Lung (tissue), 16 donors: ENCODE data around the gene CFHR1. TPM values are rescaled to one million over a fixed set of nuclear protein-coding genes. Genes with fewer than 3 reads are reported as not detected.
"Not testable (repeated sequence)": the region's sequence is repeated elsewhere in the genome, so short reads cannot be mapped to it uniquely, and the experiment has no call there.

Experiments
- ATAC-seq: fragments of 200-7000 bp; cut with Tn5 transposase; one replicate; pipeline ENCODE4 v1.9.1; 2020; ENCODE audit warnings: moderate number of reproducible peaks; ENCODE audit not compliant: insufficient read depth, low FRiP score
- DNase-seq, 3 donors: peaks; one replicate each; pipeline ENCODE4 v3.0.0-alpha.2; 2013 to 2017
- H3K27ac ChIP-seq, 2 donors: one replicate each; pipeline ENCODE4 v1.5.1; 2013; ENCODE audit warnings: mild to moderate bottlenecking in 2 of 2, moderate library complexity in 2 of 2, control low read depth in 1 of 2, inconsistent platforms in 1 of 2, low read depth in 1 of 2, low read length in 1 of 2
- H3K27me3 ChIP-seq, 3 donors: one replicate each; pipeline ENCODE4 v1.5.1; 2013; ENCODE audit warnings: low read length in 2 of 3; ENCODE audit not compliant: control insufficient read depth in 3 of 3, insufficient read depth in 3 of 3
- H3K36me3 ChIP-seq, 4 donors: one replicate each; pipeline ENCODE4 v1.5.1; 2013; ENCODE audit warnings: low read length in 4 of 4, mild to moderate bottlenecking in 1 of 4, moderate library complexity in 1 of 4; ENCODE audit not compliant: control insufficient read depth in 4 of 4, insufficient read depth in 4 of 4
- H3K4me1 ChIP-seq, 5 donors: one replicate each; pipeline ENCODE4 v1.5.1; 2013; ENCODE audit warnings: low read length in 5 of 5, mild to moderate bottlenecking in 2 of 5, moderate library complexity in 1 of 5; ENCODE audit not compliant: control insufficient read depth in 5 of 5, insufficient read depth in 5 of 5
- H3K4me3 ChIP-seq: one replicate; pipeline ENCODE4 v1.5.1; 2013; ENCODE audit warnings: mild to moderate bottlenecking, control low read depth, moderate library complexity
- H3K9ac ChIP-seq, 2 donors: one replicate each; pipeline ENCODE4 v1.5.1; 2013; ENCODE audit warnings: low read length in 2 of 2, control low read depth in 1 of 2; ENCODE audit not compliant: insufficient read depth in 1 of 2
- H3K9me3 ChIP-seq, 4 donors: one replicate each; pipeline ENCODE4 v1.5.1; 2013; ENCODE audit warnings: low read length in 3 of 4, mild to moderate bottlenecking in 1 of 4, moderate library complexity in 1 of 4; ENCODE audit not compliant: control insufficient read depth in 4 of 4, insufficient read depth in 3 of 4
- WGBS, 2 donors: extraction: QIAGEN DNeasy Blood & Tissue Kit; methylation state at CpG; one replicate each; pipeline ENCODE4 v1.1.7; 2013; 5-methylcytosine and 5-hydroxymethylcytosine counted together
- long read RNA-seq, 5 donors: transcript quantifications; one replicate each; lab custom pipeline, GENCODE V29; 2026
- polyA plus RNA-seq, 2 donors: library from polyadenylated mRNA; stranded (reverse); fragments of 200-250 nt; gene quantifications; one replicate each; pipeline ENCODE4 v1.2.1, GENCODE V29; 2013
- total RNA-seq, 2 donors: library from RNA; depleted of rRNA in 1 of 2; stranded (reverse); fragments of >200 nt in 1 of 2; gene quantifications; one replicate each; pipeline ENCODE4 v1.2.1, GENCODE V29; 2014 to 2021
- TF ChIP-seq, protein P1 (sequence below): IDR thresholded peaks from 2 replicates; pipeline ENCODE4 v1.5.1; 2012; ENCODE audit warnings: mild to moderate bottlenecking; ENCODE audit errors: control extremely low read depth, extremely low read depth
- donor health status: control.
- donor health status: control.
- donor health status: Bipolar disorder and iron deficiency.
- donor health status: healthy.
- donor health status: DM: yes; HTN: yes; CAD: no.

The CFHR1 gene
- total RNA-seq (under 1 TPM; 0.21 to 0.82 TPM), polyA plus RNA-seq (under 1 TPM in 1 of 2 donors, not detected in 1; 0.39 TPM)
- long read RNA-seq, donor 1: 0 reads
- long read RNA-seq, donor 2: 0 reads
- long read RNA-seq, donor 3: 0 reads
- long read RNA-seq, donor 4: 0 reads
- long read RNA-seq, donor 5: 0 reads

DNA sequence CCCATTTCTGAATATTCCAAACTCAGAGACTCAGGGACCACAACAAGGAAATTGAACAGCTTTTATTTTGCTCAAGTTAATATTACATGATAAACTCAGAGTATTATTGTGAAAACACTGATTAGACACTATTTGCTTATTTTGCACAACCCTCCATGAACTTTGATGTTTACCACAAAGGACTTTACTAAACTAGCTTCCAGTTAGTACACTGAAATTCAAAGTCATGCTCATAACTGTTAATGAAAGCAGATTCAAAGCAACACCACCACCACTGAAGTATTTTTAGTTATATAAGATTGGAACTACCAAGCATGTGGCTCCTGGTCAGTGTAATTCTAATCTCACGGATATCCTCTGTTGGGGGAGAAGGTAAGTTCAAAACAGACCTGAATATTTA is at the start of gene CFHR1:
CFHR1 (plus strand) TSS at position 201 of the 400 bp plus-strand sequence; CDS start at position 315, 114 bp downstream.
- not testable (repeated sequence) for H3K27ac ChIP-seq, DNase-seq, H3K9me3 ChIP-seq, H3K4me3 ChIP-seq, H3K27me3 ChIP-seq, H3K4me1 ChIP-seq, H3K36me3 ChIP-seq, ATAC-seq, H3K9ac ChIP-seq
- no CpG with 5 or more reads among the region's 1 CpG for WGBS, 2 donors

DNA sequence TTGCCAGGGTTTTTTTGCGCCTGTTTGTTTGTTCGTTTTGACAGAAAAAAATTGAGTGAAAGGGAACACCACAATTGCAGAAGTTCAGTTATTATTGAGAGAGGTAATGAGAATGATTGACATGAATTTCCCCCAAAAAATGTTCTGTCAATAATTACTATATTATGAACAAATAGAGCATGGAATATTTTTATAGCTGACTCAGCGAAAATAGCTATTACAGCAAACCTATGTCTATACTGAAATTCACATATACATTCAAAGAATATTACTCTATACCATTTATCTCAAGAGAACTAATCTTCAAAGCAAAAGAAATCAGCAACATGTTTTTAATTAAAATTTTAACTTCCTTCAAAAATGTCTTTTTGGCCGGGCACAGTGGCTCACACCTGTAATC is 49.7 kb upstream of the CFHR1 start:
- H3K4me1 ChIP-seq, H3K27me3 ChIP-seq, H3K27ac ChIP-seq, DNase-seq, H3K9ac ChIP-seq, H3K9me3 ChIP-seq, H3K4me3 ChIP-seq, H3K36me3 ChIP-seq, ATAC-seq: not testable (repeated sequence)
- 93% methylated on average over 4 of the region's 4 CpGs for WGBS, 2 donors

DNA sequence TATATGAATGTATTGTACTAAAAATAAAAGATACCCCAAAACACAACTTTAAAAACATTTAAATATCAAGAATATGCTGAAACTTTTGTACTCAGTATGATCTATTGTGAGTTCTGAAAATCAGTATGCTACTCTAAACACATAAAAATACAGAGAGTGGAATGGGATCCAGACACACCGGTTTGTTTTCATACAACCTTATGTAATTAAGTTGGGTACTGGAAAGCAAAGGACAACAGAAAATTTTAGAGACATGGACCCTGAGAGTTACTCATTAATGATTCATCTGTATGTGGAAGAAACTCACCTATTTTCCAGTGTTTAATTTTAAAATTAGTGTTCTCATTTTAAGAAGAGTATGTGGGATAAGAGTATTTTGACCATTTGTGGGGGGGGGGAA is 45.8 kb upstream of the CFHR1 start:
- ATAC-seq (no peak), DNase-seq (no peak)
- H3K9me3 ChIP-seq: no peaks in the 10 kb centered on the region
- H3K27me3 ChIP-seq: no peaks in the 10 kb centered on the region
- 94 to 100% methylated on average over 1 of the region's 1 CpG for WGBS, 2 donors
- no peak overlapping the region for H3K9ac ChIP-seq
- H3K36me3 ChIP-seq: no peaks in the 10 kb centered on the region
- TF ChIP-seq, protein P1, sequence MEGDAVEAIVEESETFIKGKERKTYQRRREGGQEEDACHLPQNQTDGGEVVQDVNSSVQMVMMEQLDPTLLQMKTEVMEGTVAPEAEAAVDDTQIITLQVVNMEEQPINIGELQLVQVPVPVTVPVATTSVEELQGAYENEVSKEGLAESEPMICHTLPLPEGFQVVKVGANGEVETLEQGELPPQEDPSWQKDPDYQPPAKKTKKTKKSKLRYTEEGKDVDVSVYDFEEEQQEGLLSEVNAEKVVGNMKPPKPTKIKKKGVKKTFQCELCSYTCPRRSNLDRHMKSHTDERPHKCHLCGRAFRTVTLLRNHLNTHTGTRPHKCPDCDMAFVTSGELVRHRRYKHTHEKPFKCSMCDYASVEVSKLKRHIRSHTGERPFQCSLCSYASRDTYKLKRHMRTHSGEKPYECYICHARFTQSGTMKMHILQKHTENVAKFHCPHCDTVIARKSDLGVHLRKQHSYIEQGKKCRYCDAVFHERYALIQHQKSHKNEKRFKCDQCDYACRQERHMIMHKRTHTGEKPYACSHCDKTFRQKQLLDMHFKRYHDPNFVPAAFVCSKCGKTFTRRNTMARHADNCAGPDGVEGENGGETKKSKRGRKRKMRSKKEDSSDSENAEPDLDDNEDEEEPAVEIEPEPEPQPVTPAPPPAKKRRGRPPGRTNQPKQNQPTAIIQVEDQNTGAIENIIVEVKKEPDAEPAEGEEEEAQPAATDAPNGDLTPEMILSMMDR: no peak
- H3K4me3 ChIP-seq: no peak overlapping the region
- no peak overlapping the region for H3K27ac ChIP-seq
- H3K4me1 ChIP-seq: no peaks in the 10 kb centered on the region

DNA sequence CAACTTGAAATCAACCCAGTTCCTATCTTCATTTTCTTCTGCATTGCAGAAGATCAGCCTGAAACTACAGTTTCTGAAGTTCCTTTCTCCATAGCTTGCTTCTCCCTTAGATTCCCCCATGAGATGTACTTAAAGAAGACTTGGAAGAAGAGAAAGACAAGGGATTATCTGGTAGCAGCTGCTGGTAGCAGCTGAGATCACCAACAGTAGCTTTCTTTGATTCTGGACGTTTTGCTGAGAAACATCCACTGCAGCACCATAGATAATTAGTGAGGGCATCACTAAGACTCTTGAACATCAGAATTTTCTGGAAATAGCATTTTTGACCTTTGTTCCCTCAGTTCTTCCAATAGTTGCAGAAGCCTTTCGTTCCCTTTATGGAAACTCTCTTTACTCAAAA is 45.4 kb upstream of the CFHR1 start:
- 61 to 65% methylated on average over 2 of the region's 2 CpGs for WGBS, 2 donors
- no peaks in the 10 kb centered on the region for H3K27me3 ChIP-seq
- TF ChIP-seq, protein P1: no peak
- H3K4me1 ChIP-seq: no peaks in the 10 kb centered on the region
- DNase-seq (no peak), ATAC-seq (no peak)
- no peaks in the 10 kb centered on the region for H3K36me3 ChIP-seq
- H3K9ac ChIP-seq: no peak overlapping the region
- no peak overlapping the region for H3K4me3 ChIP-seq
- H3K9me3 ChIP-seq: no peaks in the 10 kb centered on the region
- no peak overlapping the region for H3K27ac ChIP-seq

DNA sequence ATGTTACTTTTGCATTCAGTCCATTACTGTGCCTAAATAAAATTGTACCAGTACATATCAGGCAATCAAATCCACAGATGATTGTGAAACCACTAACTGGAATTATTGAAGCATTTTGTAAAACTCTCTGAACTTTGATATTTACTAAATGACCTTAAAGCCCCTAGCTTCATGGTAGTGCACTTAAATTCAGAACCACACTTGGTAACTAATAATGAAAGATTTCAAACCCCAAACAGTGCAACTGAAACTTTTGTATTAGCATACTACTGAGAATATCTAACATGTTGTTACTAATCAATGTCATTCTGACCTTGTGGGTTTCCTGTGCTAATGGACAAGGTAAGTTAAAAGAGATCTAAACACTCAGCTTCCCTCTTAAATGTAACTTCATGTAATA is 44.9 kb upstream of the CFHR1 start, which contains the start of gene CFHR3:
CFHR3 (plus strand) TSS at position 238 of the 400 bp plus-strand sequence; CDS start at position 285, 47 bp downstream.
- DNase-seq (no peak), ATAC-seq (no peak)
- no peaks in the 10 kb centered on the region for H3K36me3 ChIP-seq
- H3K27me3 ChIP-seq: no peaks in the 10 kb centered on the region
- no peaks in the 10 kb centered on the region for H3K4me1 ChIP-seq
- H3K27ac ChIP-seq: no peak within 1 kb of the TSS
- TF ChIP-seq, protein P1: no peak
- H3K9ac ChIP-seq: no peak within 1 kb of the TSS
- H3K9me3 ChIP-seq: no peaks in the 10 kb centered on the region
- H3K4me3 ChIP-seq: no peak within 1 kb of the TSS
